ENCODE results near the gene TNXB.

- TF ChIP-seq EZH2 (IDR thresholded peaks at IDR 0.05; ENCODE audit: low read depth, unreplicated experiment): no peak
- TF ChIP-seq NANOG (IDR thresholded peaks at IDR 0.05; ENCODE audit: borderline replicate concordance): no peak
- TF ChIP-seq, protein P1, sequence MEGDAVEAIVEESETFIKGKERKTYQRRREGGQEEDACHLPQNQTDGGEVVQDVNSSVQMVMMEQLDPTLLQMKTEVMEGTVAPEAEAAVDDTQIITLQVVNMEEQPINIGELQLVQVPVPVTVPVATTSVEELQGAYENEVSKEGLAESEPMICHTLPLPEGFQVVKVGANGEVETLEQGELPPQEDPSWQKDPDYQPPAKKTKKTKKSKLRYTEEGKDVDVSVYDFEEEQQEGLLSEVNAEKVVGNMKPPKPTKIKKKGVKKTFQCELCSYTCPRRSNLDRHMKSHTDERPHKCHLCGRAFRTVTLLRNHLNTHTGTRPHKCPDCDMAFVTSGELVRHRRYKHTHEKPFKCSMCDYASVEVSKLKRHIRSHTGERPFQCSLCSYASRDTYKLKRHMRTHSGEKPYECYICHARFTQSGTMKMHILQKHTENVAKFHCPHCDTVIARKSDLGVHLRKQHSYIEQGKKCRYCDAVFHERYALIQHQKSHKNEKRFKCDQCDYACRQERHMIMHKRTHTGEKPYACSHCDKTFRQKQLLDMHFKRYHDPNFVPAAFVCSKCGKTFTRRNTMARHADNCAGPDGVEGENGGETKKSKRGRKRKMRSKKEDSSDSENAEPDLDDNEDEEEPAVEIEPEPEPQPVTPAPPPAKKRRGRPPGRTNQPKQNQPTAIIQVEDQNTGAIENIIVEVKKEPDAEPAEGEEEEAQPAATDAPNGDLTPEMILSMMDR (conservative IDR thresholded peaks at IDR 0.05; ENCODE audit: low read depth in 2 of 2): no peak
- no peak for TF ChIP-seq POLR2AphosphoS5 (IDR thresholded peaks at IDR 0.05; ENCODE audit: low read depth)
- no peak for TF ChIP-seq EZH2phosphoT487 (IDR thresholded peaks at IDR 0.05; ENCODE audit: unreplicated experiment)
Observed at GRCh38 chr6:32047539-32047854, 61.6 kb downstream of the TNXB start.
